ENCODE results near the gene UBE2B.
"Not testable (repeated sequence)": the region's sequence is repeated elsewhere in the genome, so short reads cannot be mapped to it uniquely, and the experiment has no call there.

Gene UBE2B

DNA sequence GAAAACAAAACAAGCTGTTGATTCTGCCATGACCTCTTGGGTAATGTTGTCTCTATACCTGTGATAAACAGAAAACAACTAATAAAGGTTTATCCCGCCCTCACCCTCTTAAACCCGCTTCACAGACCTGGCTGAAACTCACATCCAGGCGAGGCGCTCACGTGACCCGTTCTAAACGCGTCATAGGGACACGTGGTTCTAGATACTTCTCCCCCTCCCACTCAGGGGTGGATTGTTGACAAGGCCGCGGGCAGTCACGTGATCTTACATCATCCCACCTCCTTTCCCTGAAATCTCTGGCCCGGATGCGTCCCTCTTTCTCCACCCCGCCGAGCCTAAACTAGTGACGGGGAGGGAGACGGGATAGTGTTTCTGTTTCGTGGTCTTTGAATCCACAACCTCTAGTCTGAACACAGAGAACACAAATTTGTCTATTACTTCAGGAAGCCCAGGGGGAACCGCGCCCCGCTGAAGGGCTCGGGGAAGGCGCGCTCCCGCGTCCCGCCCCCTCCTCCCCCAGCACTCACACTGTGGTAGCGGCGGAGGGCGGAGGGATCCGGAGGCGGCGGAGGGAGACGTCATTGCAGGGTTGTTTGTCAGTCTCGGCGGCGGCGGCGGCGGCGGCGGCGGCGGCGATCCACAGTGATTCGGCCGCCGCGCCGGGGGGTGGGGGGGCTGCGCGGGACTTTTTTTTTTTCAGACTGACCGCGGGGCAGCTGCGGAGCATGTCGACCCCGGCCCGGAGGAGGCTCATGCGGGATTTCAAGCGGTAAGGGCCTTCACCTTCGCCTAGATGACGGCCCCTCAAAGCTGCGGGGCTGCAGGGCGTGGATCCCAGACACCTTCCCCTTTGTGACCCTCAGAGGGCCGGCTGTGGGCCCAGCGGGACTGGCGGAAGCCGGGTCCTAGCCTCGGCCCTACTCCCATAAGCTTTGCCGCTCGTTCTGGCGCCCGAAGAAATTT lies at the start of gene UBE2B:
Gene UBE2B (plus strand): TSS at position 699 of the 963 bp plus-strand sequence. CDS start 27 bp downstream, at position 726.
- peak; percentile 97 for DNase-seq

DNA sequence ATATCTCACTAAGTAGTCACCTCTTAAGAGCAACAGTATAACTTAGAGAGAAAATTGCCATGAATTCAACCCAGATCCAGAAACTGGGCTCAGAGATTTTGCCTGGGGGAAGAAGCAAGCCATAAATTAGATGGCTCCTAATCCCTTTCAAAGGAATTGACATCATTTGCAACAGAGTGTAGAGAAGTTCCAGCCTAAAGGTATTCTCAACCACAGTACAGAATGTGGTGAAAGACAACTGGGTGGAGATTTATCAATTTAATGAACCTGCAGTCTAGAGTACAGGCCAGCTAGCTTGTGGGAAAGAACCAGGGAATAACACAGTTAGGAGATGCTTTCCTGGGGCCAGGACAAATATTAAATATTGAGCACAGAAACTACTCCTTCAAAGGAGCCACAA lies 44.0 kb upstream of the UBE2B start:
- no peak for DNase-seq

DNA sequence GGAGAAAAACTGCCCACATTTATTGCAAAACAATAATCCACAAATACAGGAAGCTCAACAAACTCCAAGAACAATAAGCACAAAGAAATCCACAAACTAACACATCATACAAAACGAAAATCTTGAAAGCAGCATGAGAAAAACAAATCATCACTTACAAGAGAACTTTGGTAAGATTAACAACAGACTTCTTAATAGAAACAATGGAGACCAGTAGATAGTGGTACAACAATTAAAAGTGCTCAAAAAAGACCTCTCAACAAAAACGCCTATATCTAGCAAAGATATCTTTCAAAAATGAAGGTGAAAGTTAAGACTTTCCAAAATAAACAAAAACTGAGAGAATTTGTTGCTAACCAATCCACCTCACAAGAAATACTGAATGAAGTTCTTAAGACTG lies 42.8 kb upstream of the UBE2B start:
- DNase-seq = no peak

DNA sequence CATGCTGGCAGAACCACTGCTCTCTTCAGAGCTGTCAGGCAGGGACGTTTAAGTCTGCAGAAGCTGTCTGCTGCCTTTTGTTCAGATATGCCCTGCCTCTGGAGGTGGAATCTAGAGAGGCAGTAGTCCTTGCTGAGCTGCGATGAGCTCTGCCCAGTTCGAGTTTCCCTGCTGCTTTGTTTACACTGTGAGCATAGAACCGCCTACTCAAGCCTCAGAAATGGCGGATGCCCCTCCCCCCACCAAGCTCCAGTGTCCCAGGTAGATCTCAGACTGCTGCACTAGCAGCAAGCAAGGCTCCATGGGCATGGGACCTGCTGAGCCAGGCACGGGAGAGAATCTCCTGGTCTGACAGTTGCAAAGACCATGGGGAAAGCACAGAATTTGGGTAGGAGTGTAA lies 34.5 kb upstream of the UBE2B start:
- DNase-seq = not testable (repeated sequence)

DNA sequence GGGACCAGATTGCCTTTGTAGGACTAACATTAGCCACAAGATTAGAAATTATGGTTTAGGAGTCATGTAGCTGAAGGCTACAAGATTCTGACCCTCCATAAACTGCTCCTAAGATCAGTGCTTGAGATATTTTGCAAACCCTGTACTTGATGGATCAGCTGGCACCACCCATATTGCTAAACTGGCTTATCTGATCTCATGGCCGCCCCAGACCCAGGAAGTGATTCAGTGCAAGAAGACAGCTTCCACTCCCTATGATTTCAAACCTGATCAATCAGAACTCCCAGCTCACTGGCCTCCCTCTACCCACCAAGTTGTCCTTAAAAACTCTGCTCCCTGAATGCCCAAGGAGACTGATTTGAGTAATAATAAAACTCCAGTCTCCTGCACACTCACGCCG lies 27.9 kb upstream of the UBE2B start:
- not testable (repeated sequence) for DNase-seq

DNA sequence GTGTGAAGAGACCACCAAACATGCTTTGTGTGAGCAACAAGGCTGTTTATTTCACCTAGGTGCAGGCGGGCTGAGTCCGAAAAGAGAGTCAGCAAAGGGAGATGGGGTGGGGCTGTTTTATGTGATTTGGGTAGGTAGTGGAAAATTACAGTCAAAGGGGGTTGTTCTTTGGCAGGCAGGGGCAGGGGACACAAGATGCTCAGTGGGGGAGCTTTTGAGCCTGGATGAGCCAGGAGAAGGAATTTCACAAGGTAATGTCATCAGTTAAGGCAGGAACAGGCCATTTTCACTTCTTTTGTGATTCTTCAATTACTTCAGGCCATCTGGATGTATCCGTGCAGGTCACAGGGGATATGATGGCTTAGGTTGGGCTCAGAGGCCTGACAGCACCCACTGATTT lies 25.9 kb upstream of the UBE2B start:
- not testable (repeated sequence) for DNase-seq

DNA sequence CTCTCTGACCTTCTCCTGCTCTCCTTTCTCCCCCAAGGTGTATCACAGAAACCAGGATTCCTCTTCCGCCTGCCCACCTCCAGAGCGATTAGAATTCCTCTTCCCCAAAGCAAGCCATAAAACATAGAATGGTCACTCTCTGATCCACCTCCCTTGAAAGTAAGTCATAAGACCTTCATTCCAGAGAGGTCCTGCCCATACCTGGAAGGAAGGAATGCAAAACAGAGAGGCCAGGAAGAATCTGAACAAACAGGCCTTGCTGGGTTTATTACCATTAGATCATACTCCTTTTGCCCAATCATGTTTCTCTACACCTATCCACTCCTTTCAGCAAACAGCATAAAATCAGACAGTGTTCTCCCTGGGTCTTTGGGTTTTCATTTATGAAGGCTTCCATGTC lies 25.4 kb upstream of the UBE2B start:
- no peak for DNase-seq

DNA sequence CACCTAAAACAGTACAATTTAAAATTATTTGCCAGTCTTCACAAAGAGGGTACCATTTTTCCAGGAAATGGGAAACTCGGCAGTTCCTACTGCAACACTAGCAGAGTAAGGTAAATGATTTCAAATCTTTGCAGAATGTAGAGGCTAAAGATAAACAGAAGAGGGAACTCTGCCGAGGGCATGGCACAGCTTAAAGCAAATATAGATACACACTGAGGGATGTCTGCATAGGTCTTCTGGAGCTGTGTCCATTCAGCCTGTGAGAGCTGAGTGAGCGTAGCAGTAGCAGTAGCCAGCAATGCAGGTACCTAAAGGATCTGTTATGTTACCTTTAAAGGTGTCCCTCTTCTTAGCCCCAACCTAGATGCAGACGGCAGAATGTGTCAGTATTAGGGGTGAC lies 21.9 kb upstream of the UBE2B start:
- no peak for DNase-seq

DNA sequence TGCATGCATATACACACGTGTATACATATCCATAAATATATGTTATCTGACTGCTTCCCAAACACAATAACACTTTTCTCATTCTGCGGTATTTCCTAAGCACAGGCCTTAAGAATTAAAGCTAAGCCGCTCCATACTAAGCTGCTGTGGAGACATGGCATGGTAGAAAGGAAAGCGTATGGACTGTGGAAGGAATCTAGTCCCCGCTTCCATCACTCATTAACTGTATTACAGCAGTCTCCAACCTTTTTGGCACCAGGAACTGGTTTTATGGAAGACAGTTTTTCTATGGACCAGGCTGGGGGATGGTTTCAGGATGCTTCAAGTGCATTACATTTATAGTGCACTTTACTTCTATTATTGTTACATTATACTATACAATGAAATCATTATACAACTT lies 15.7 kb upstream of the UBE2B start:
- no peak for DNase-seq

DNA sequence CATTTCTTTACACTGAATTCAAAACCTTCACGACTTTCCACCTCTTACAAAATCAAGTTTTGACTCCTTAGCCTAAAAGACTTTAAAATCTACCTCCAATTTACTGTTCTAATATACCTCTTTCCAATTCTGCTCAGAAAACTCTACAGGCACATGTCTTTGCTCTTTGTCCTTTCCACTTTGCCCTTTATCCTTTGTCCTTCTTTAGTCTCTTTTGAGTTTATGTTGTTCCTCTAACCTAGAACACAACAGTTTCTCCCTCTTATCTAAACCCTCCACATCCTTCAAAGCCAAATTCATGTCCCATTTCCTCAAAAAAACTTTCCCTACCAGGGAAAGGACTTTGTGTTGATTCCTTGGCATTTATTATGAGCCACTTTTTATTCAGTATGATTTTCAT lies 5.8 kb upstream of the UBE2B start:
- DNase-seq = no peak

DNA sequence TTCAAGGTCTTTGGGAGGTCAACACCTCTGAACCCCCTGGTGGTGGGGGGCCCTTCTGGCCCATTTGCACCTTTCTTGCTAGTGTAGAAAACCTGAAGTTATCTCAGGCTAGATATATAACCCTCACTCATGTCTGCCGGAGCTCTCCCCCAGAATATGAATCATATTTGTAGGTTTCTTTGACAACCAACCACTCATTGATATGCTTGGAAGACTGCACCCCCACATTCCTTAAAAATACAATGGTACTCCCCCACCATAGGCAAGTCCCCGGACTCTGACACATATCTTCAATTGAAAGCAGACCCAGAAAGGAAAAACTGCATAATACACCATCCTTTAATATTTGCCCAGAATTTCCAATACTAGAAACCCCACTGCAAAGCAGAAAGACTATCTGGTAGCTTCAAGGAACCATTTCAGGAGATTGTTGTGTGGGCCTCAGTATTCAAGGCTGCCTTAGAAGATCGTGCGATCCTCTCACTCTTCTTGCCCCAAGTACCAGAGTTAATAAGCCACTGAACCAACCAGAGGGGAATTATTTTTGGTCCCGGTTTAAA lies 978 bp upstream of the UBE2B start:
- no peak for DNase-seq

DNA sequence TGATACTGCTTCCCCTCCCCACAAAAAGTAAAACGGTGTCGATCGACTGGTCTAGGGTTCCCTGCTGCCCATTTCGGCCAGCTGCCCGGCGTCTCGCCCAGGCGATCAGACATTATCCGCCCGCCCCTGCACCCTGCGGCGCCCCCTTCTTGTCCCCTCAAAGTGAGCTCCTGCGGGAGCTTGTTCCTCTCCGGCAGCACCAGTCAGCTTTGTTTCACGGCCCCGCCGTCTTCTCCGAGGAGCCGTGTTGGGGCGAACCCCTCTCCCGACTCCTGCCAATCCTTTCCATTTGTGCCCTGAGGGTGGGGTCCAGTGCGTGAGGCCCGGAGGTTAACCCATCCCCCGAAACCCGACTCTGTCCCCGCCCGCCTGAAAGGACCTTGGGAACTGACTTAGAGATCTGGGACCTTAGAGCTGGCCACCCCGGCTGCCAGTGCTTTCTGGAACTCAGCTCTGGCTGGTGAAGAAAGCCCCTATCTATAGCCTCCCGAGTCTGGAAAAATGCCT lies 518 bp downstream of the UBE2B start:
- no peak for DNase-seq

DNA sequence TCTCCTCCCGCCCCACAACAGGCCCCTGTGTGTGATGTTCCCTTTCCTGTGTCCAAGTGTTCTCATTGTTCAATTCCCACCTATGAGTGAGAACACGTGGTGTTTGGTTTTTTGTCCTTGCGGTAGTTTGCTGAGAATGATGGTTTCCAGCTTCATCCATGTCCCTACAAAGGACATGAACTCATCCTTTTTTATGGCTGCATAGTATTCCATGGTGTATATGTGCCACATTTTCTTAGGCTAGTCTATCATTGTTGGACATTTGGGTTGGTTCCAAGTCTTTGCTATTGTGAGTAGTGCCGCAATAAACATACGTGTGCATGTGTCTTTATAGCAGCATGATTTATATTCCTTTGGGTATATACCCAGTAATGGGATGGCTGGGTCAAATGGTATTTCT lies 2.3 kb downstream of the UBE2B start:
- DNase-seq = not testable (repeated sequence)

DNA sequence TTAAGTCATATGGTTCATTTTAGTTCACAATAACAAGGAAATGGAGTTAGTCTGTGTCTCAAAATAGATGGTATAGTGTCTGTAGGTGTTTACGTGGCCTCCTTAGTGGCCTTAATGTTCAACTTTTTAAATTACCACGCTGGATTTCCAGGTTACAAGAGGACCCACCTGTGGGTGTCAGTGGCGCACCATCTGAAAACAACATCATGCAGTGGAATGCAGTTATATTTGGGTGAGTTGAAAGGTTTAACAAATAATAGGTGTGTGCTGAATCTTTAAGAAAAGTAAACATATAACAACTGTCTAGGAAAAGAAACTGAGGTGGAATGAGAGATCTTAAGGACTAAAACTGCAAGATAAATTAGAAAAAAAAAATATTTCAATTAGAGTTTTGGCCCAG lies 2.9 kb downstream of the UBE2B start:
- no peak for DNase-seq

DNA sequence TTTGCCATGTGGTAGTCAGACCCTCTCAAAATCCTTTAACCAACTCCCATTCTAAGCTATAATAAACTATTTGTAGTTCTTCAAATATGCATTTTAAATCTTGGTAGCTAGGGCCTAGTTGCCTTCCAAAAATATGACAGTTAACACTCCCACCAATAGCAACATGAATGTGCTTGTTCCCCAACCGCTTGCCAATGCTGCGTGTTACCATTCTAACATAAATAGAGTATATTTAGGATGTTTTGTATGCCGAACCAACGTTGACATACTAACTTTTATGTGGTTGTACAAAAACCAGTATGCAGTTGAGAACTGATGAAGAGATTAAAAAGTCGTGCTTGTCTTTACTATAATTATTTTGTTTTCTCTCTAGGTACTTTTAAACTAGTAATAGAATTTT lies 9.0 kb downstream of the UBE2B start:
- no peak for DNase-seq

DNA sequence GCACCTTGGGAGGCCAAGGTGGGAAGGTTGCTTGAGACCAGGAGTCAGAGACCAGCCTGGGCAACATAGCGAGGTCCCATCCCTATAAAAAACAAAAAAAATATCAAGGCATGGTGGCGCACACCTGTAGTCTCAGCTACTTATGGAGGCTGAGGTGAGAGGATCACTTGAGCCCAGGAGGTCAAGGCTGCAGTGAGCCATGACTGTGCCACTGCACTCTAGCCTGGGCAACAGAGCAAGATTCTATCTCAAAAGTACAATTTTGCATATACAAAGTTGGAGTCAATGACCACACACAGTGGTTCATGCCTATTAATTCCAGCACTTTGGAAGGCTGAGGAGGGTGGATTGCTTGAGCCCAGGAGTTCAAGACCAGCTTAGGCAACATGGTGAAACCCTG lies 10.8 kb downstream of the UBE2B start:
- DNase-seq = not testable (repeated sequence)

DNA sequence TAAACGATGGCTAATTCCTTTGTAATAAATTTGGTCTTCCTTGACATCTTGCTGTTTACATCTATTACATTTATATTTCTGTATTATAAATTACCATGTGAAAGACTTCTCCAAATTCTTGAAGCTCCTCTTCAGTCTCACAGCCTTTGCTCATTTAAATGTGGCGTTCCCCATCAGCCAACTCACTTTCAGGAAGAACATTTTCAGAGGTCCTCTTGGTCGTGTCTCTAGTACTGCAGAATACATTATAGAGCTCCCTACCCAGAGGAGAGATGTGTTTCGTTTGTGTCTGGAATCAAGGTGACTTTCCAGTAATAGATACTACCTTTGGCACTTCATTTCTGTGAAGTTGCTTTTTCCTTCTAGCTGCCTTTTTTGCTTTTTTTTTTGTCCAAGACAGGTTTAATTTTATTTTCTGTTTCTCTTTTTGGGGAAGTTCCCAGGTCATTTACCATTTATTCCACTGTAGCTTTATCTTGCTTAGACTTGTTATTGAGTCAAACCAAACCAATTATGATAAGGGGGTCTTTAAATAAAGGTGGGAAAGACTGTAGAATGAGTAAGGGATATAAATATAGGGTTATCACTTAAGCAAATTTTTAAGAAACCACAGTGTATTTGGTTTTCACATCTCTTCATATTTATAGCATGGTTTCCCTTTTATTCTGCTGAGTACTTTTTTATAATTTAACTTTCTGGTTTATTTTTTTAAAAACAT lies 12.8 kb downstream of the UBE2B start:
- DNase-seq = no peak

DNA sequence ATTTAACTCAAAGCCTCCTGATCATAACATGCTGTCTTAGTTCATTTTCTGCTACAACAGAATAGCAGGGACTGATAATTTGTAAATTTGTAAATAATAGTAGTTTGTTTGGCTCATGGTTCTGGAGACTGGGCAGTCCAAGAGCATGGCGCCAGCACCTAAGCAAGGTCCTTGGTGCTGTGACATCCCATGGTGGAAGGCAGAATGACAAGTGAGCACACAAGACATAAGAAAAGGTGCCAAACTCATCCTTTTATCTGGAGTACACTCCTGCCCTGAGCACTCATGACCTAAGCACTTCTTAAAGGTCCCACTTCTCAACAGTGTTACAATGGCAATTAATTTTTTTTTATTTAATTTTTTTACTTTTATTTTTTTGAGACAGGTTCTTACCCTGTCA lies 16.1 kb downstream of the UBE2B start:
- no peak for DNase-seq

DNA sequence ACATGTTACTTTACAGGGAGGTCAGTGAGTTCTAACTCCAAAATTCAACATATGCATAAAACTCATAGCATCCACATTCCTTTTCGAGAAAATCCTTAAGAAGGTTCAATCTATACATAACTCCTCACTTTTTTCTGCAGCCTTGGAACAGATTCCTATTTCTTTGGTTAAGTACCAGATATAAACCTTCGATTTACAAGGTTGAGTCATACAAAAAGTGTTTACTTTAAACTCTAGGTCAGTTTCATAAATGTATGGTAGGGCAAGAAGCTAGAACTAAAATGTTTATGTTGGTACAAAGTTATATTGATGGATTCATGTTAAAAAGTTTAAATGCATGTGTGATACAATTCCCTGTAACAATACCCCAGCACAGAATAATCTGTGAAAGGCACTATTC lies 20.9 kb downstream of the UBE2B start:
- no peak for DNase-seq

DNA sequence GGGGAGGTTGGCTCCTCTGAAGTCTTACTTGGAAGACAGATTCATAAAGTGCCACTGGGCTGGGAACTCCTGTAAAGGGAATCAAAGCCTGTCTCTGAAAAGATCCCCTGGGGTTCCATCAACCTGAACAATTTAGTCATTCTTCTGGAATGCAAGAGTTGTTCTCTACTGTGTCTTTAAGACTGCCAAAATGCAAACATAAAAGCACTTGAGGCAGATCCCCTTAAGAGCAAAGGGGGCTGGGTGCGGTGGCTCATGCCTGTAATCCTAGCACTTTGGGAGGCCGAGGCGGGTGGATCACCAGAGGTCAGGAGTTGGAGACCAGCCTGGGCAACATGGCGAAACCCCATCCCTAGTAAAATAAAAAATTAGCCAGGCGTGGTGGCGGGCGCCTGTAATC lies 23.6 kb downstream of the UBE2B start:
- no peak for DNase-seq

DNA sequence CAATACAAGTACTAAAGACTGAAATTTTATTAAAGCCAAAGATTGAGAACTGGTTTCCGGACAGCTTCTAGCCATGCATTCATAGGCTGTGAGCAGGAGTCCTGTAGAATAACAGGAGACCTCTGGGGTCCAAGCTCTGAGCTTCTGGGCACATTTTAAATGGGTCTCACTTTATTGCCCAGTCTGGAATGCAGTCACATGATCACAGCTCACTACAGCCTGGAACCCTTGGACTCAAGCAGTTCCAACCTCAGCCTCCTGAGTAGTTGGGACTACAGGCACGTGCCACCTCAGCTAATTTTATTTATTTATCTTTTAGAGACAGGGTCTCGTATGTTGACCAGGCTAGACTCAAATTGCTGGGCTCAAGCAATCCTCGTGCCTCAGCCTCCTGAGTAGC lies 24.9 kb downstream of the UBE2B start:
- no peak for DNase-seq

DNA sequence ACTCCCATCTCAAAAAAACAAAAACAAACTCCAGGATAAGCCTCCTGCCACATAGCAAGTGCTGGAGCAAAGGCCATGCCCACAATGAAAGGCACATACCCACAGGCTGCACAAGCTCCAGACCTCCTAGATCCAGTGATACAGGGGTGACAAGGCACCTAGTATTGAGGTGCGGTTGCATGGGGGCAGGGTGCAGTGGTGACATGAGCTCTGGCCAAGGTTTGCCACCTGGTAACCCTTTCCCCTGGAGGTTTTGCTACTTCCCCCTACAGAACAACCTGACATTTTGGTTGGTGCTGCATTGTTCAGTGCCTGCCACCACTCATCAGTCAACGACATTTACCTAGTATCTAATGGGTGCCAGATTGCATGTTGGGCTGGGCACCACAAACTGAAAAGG lies 25.8 kb downstream of the UBE2B start:
- DNase-seq = no peak

DNA sequence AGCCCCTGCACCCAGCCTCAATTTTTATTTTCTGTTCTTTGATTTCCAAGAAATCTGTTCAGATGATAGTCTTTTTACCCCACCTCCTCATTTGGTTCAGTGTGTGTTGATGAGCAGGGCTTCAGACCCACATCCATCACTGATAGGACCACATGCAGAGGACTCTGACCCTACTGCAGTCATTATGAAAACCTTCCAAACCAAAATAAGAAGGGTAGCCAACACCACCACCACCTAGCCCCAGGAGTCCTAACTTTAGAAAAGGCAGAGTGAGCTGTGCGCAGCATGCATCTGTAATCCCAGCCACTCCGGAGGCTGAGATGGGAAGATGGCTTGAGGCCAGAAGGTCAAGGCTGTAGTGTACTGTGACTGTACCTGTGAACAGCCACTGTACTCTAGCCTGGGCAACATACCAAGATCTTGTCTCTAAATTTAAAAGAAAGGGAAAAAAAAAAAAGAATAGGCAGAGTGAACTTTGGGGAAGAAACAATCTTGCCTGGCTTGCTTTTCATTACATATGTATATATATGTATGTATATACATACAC lies 27.3 kb downstream of the UBE2B start:
- no peak for DNase-seq

Data from SIG-M5 (cell line).